ENCODE results near the gene MEIKIN. TPM values are rescaled to one million over a fixed set of nuclear protein-coding genes. Genes with fewer than 3 reads are reported as not detected.

MEIKIN gene
- total and polyA plus RNA-seq, 2 of the 13 experiments (the other 11 are each of a cell fraction or from before 2014, with no cell fraction given) = not detected

- CTCF ChIA-PET (ENCODE audit: low intra/inter-chr PET ratio, low total read pairs) = no interaction called here
- Histone ChIP-seq H4K20me1 (ENCODE audit: insufficient read depth, low read length) (peaks cover 37% of the 10 kb centered on the region), H3K4me3 (replicated peaks in 1 of 3; ENCODE audit: insufficient read depth in 1 of 3, low read depth in 2 of 3, low read length in 3 of 3) (no peak overlapping the region), H3K27me3 (ENCODE audit: control insufficient read depth in 1 of 2, insufficient read depth in 2 of 2, low read length in 2 of 2) (no peaks in the 10 kb centered on the region), H3K79me2 (ENCODE audit: insufficient read depth, low read length) (peaks cover 98% of the 10 kb centered on the region), H3K9ac (ENCODE audit: insufficient read depth, low read depth, low read length) (no peak overlapping the region), H3K27ac (ENCODE audit: extremely low read length, insufficient read depth, low read length) (no peak overlapping the region), H3K9me3 (ENCODE audit: low read length) (no peaks in the 10 kb centered on the region), H3K4me2 (ENCODE audit: low read depth, low read length) (no peak overlapping the region), H2AFZ (ENCODE audit: low read length) (no peak overlapping the region), H3K36me3 (replicated peaks in 1 of 2; ENCODE audit: control insufficient read depth in 1 of 2, insufficient read depth in 2 of 2, low read length in 2 of 2) (no peaks in the 10 kb centered on the region), H3K4me1 (ENCODE audit: insufficient read depth, low read length) (0 out of 2 replicates have a peak, but pooled peaks cover 11% of the 10 kb centered on the region)
- TF ChIP-seq KDM5A (IDR thresholded peaks at IDR 0.05; ENCODE audit: borderline replicate concordance, low read length) (no peak), RNF2 (conservative IDR thresholded peaks at IDR 0.05; ENCODE audit: low read depth) (no peak), TMF1 (CRISPR knock-in tag; IDR thresholded peaks at IDR 0.05; ENCODE audit: low read depth) (no peak), FIP1L1 (IDR thresholded peaks at IDR 0.05; ENCODE audit: borderline replicate concordance, insufficient read depth, low read depth, low read length) (no peak), STAT5B (CRISPR knock-in tag; IDR thresholded peaks at IDR 0.05) (no peak), PAF1 (CRISPR knock-in tag; IDR thresholded peaks at IDR 0.05) (no peak), ZNF430 (CRISPR knock-in tag; IDR thresholded peaks at IDR 0.05) (no peak), ZFP1 (CRISPR knock-in tag; IDR thresholded peaks at IDR 0.05) (no peak), ZNF746 (CRISPR knock-in tag; IDR thresholded peaks at IDR 0.05) (no peak), THRA (CRISPR knock-in tag; IDR thresholded peaks at IDR 0.05; ENCODE audit: borderline replicate concordance) (no peak), SRSF1 (optimal IDR thresholded peaks at IDR 0.05; ENCODE audit: low read depth, low read length) (no peak), ELK4 (CRISPR knock-in tag; IDR thresholded peaks at IDR 0.05; ENCODE audit: borderline replicate concordance) (no peak)
- in situ Hi-C loops (cut with HindIII; ENCODE audit: extremely low pct_ligation_motif_present, low pct_unique_long_range_greater_than_20kb) = no loop called here
- BruUV-seq (replicated peaks) = no TSS peak
- FAIRE-seq (no peak), DNase-seq (ENCODE audit: low spot score) (no peak), ATAC-seq (no peak)
- POLR2A ChIA-PET = no interaction called here
- 98% methylated on average over 1 of the region's 1 CpG for WGBS (ENCODE audit: low lambda C conversion rate)
- intact Hi-C loops (cut with micrococcal nuclease; ENCODE audit: unreplicated experiment) = no loop called here
Measured at GRCh38 chr5:131757830-131758519, 187.5 kb downstream of the MEIKIN start.

Other genes with a start within 250 kb of the MEIKIN start
- 29.3 and 39.7 TPM in 2 replicates for gene FNIP1, start 148.6 kb downstream of the MEIKIN start, total RNA-seq (2016; rRNA removed; fragmentation: Illumina TruSeq; extraction: Trizol)
- gene FNIP1, start 148.6 kb downstream of the MEIKIN start, polyA plus RNA-seq (2011; rRNA removed) = 8.7 and 10.9 TPM in 2 replicates
- gene ACSL6, start 66.0 kb upstream of the MEIKIN start, total RNA-seq (2016; rRNA removed; fragmentation: Illumina TruSeq; extraction: Trizol) = 2.5 and 3.7 TPM in 2 replicates
- 3.8 and 8.3 TPM in 2 replicates for gene ACSL6, start 66.0 kb upstream of the MEIKIN start, polyA plus RNA-seq (2011; rRNA removed)
- not detected in 2 replicates for gene IL3, start 115.0 kb upstream of the MEIKIN start, total RNA-seq (2016; rRNA removed; fragmentation: Illumina TruSeq; extraction: Trizol)
- gene IL3, start 115.0 kb upstream of the MEIKIN start, polyA plus RNA-seq (2011; rRNA removed) = not detected in 2 replicates
- gene CSF2, start 128.1 kb upstream of the MEIKIN start, total RNA-seq (2016; rRNA removed; fragmentation: Illumina TruSeq; extraction: Trizol) = not detected in 2 replicates
- not detected in 2 replicates for gene CSF2, start 128.1 kb upstream of the MEIKIN start, polyA plus RNA-seq (2011; rRNA removed)